Measurements from ENCODE around the gene RNF135.
"Not testable (repeated sequence)": the region's sequence is repeated elsewhere in the genome, so short reads cannot be mapped to it uniquely, and the experiment has no call there.

Gene RNF135

GRCh38 chr17:30969989-30970830, 629 bp upstream of the RNF135 start:
- peak; percentile 18 for DNase-seq (ENCODE audit: low read depth)
- peak overlapping the region; percentile 72 for H3K4me3 ChIP-seq (ENCODE audit: low read depth, low read length)
- peak; percentile 1 for TF ChIP-seq CTCF (conservative IDR thresholded peaks at IDR 0.05; ENCODE audit: low read depth, low read length)

GRCh38 chr17:30975042-30975820, 4.4 kb downstream of the RNF135 start:
- DNase-seq (ENCODE audit: low read depth) = no peak
- no peak for TF ChIP-seq CTCF (conservative IDR thresholded peaks at IDR 0.05; ENCODE audit: low read depth, low read length)
- H3K4me3 ChIP-seq (ENCODE audit: low read depth, low read length) = no peak overlapping the region

GRCh38 chr17:30979919-30980318, 9.1 kb downstream of the RNF135 start:
- not testable (repeated sequence) for H3K4me3 ChIP-seq (ENCODE audit: low read depth, low read length); DNase-seq (ENCODE audit: low read depth)

- no peak for TF ChIP-seq CTCF (conservative IDR thresholded peaks at IDR 0.05; ENCODE audit: low read depth, low read length)
- DNase-seq (ENCODE audit: low read depth) = no peak
- no peak overlapping the region for H3K4me3 ChIP-seq (ENCODE audit: low read depth, low read length)
Measured at GRCh38 chr17:30981531-30982519, 11.0 kb downstream of the RNF135 start.

DNA sequence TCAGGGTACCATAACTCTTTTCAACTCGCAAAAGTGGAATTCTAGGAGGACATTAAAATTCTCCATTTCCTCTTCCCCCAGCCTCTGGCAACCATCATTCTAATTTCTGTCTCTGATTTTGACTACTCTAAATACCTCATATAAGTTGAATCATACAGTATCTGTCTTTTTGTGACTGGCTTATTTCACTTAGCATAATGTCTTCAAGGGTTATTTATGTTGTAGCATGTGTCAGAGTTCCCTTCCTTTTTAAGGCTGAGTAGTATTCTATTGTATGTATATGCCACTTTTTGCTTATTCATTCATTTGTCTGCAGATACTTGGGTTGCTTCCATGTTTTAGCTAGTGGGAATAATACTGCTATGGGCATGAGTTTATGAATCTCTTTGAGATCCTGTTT, 12.0 kb downstream of the RNF135 start:
- no peak overlapping the region for H3K4me3 ChIP-seq (ENCODE audit: low read depth, low read length)
- no peak for DNase-seq (ENCODE audit: low read depth)
- no peak for TF ChIP-seq CTCF (conservative IDR thresholded peaks at IDR 0.05; ENCODE audit: low read depth, low read length)

DNA sequence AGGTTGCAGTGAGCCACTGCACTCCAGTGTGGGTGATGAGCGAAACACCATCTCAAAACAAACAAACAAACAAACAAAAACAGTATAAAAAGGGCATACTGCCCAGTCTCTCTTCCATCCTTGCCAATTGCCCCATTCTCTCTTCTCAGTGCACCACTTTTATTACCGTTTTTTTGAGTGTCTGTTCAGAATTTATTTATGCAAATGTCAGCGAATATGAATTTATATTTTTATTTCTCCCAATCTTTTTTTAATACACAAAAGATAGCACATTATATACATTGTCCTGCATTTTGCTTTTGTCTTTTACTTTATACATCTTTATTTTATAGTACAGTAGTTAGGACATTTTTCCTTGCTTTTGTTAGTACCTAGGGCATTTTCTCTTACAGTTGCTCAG, 19.6 kb downstream of the RNF135 start:
- DNase-seq (ENCODE audit: low read depth) = no peak
- no peak overlapping the region for H3K4me3 ChIP-seq (ENCODE audit: low read depth, low read length)
- TF ChIP-seq CTCF (conservative IDR thresholded peaks at IDR 0.05; ENCODE audit: low read depth, low read length) = no peak

- TF ChIP-seq CTCF (conservative IDR thresholded peaks at IDR 0.05; ENCODE audit: low read depth, low read length) = no peak
- no peak overlapping the region for H3K4me3 ChIP-seq (ENCODE audit: low read depth, low read length)
- DNase-seq (ENCODE audit: low read depth) = no peak
Measured at GRCh38 chr17:30992551-30992950, 21.7 kb downstream of the RNF135 start.
